ENCODE data around the gene CASTOR2. TPM values are rescaled to one million over a fixed set of nuclear protein-coding genes. Genes with fewer than 3 reads are reported as not detected.
A peak's percentile ranks its signal among the peaks of the same experiment; 100 is the strongest.
"Not testable (repeated sequence)": the region's sequence is repeated elsewhere in the genome, so short reads cannot be mapped to it uniquely, and the experiment has no call there.

CASTOR2 gene
- total RNA-seq, 2 donors from 2014 or later, result 2.7 to 3.8 TPM

GRCh38 chr7:74971431-74971830 is 6.9 kb downstream of the CASTOR2 start:
- H3K4me1 Mint-ChIP-seq; H3K9me3 Mint-ChIP-seq; H3K27ac Mint-ChIP-seq; H3K36me3 Mint-ChIP-seq (ENCODE audit: low read depth); H3K27me3 Mint-ChIP-seq; H3K4me3 Mint-ChIP-seq: not testable (repeated sequence)
- peak; percentile 44 for ATAC-seq (replicated peaks)

GRCh38 chr7:74972377-74972776 is 7.9 kb downstream of the CASTOR2 start:
- not testable (repeated sequence) for ATAC-seq (replicated peaks); H3K4me3 Mint-ChIP-seq; H3K4me1 Mint-ChIP-seq; H3K27ac Mint-ChIP-seq; H3K36me3 Mint-ChIP-seq (ENCODE audit: low read depth); H3K9me3 Mint-ChIP-seq; H3K27me3 Mint-ChIP-seq

- H3K27ac Mint-ChIP-seq; ATAC-seq (replicated peaks); H3K4me1 Mint-ChIP-seq; H3K36me3 Mint-ChIP-seq (ENCODE audit: low read depth); H3K27me3 Mint-ChIP-seq; H3K9me3 Mint-ChIP-seq; H3K4me3 Mint-ChIP-seq: not testable (repeated sequence)
Observed at GRCh38 chr7:74975959-74976358, 11.5 kb downstream of the CASTOR2 start.

GRCh38 chr7:74977523-74977922 is 13.0 kb downstream of the CASTOR2 start:
- not testable (repeated sequence) for H3K27me3 Mint-ChIP-seq; ATAC-seq (replicated peaks); H3K27ac Mint-ChIP-seq; H3K9me3 Mint-ChIP-seq; H3K36me3 Mint-ChIP-seq (ENCODE audit: low read depth); H3K4me1 Mint-ChIP-seq; H3K4me3 Mint-ChIP-seq

GRCh38 chr7:74988436-74988835 is 23.9 kb downstream of the CASTOR2 start:
- not testable (repeated sequence) for H3K27me3 Mint-ChIP-seq; H3K36me3 Mint-ChIP-seq (ENCODE audit: low read depth); H3K4me1 Mint-ChIP-seq; H3K9me3 Mint-ChIP-seq; H3K27ac Mint-ChIP-seq; ATAC-seq (replicated peaks); H3K4me3 Mint-ChIP-seq

GRCh38 chr7:74993121-74993520 is 28.6 kb downstream of the CASTOR2 start:
- no peak for ATAC-seq (replicated peaks)
- Mint-ChIP-seq H3K36me3 (ENCODE audit: low read depth) (no peaks in the 10 kb centered on the region), H3K4me1 (peaks cover 7% of the 10 kb centered on the region), H3K4me3 (no peak overlapping the region), H3K9me3 (no peaks in the 10 kb centered on the region), H3K27me3 (no peaks in the 10 kb centered on the region), H3K27ac (no peak overlapping the region)

- not testable (repeated sequence) for H3K27ac Mint-ChIP-seq; H3K4me3 Mint-ChIP-seq; H3K27me3 Mint-ChIP-seq; ATAC-seq (replicated peaks); H3K4me1 Mint-ChIP-seq; H3K9me3 Mint-ChIP-seq; H3K36me3 Mint-ChIP-seq (ENCODE audit: low read depth)
Observed at GRCh38 chr7:74994869-74995543, 30.5 kb downstream of the CASTOR2 start.

- not testable (repeated sequence) for H3K4me1 Mint-ChIP-seq; H3K27me3 Mint-ChIP-seq; ATAC-seq (replicated peaks); H3K9me3 Mint-ChIP-seq; H3K4me3 Mint-ChIP-seq; H3K27ac Mint-ChIP-seq; H3K36me3 Mint-ChIP-seq (ENCODE audit: low read depth)
Observed at GRCh38 chr7:74996361-74996760, 31.9 kb downstream of the CASTOR2 start.

- not testable (repeated sequence) for H3K9me3 Mint-ChIP-seq; H3K27ac Mint-ChIP-seq; H3K4me3 Mint-ChIP-seq; H3K27me3 Mint-ChIP-seq; H3K4me1 Mint-ChIP-seq; H3K36me3 Mint-ChIP-seq (ENCODE audit: low read depth)
- ATAC-seq (replicated peaks), result peak; percentile 28
Observed at GRCh38 chr7:74997811-74998210, 33.3 kb downstream of the CASTOR2 start.

GRCh38 chr7:75001356-75001755 is 36.9 kb downstream of the CASTOR2 start:
- H3K27ac Mint-ChIP-seq; ATAC-seq (replicated peaks); H3K27me3 Mint-ChIP-seq; H3K4me1 Mint-ChIP-seq; H3K36me3 Mint-ChIP-seq (ENCODE audit: low read depth); H3K4me3 Mint-ChIP-seq; H3K9me3 Mint-ChIP-seq: not testable (repeated sequence)

- no peak overlapping the region for H3K4me3 Mint-ChIP-seq
- H3K27ac Mint-ChIP-seq, result no peak overlapping the region
- no peaks in the 10 kb centered on the region for H3K9me3 Mint-ChIP-seq
- no peaks in the 10 kb centered on the region for H3K36me3 Mint-ChIP-seq (ENCODE audit: low read depth)
- no peaks in the 10 kb centered on the region for H3K27me3 Mint-ChIP-seq
- no peak for ATAC-seq (replicated peaks)
- no peaks in the 10 kb centered on the region for H3K4me1 Mint-ChIP-seq
Observed at GRCh38 chr7:75010036-75010435, 45.5 kb downstream of the CASTOR2 start.

- Mint-ChIP-seq H3K9me3 (no peaks in the 10 kb centered on the region), H3K4me1 (no peaks in the 10 kb centered on the region), H3K27me3 (no peaks in the 10 kb centered on the region), H3K4me3 (no peak overlapping the region), H3K36me3 (ENCODE audit: low read depth) (no peaks in the 10 kb centered on the region), H3K27ac (no peak overlapping the region)
- ATAC-seq (replicated peaks), result no peak
Observed at GRCh38 chr7:75017832-75018231, 53.3 kb downstream of the CASTOR2 start.

- Mint-ChIP-seq H3K27me3 (no peaks in the 10 kb centered on the region), H3K4me3 (no peak overlapping the region), H3K36me3 (ENCODE audit: low read depth) (no peaks in the 10 kb centered on the region), H3K9me3 (no peaks in the 10 kb centered on the region), H3K27ac (no peak overlapping the region), H3K4me1 (no peaks in the 10 kb centered on the region)
- no peak for ATAC-seq (replicated peaks)
Observed at GRCh38 chr7:75018570-75019364, 54.3 kb downstream of the CASTOR2 start.

- Mint-ChIP-seq H3K4me1 (no peaks in the 10 kb centered on the region), H3K27ac (no peak overlapping the region), H3K27me3 (no peaks in the 10 kb centered on the region), H3K9me3 (no peaks in the 10 kb centered on the region), H3K4me3 (no peak overlapping the region), H3K36me3 (ENCODE audit: low read depth) (no peaks in the 10 kb centered on the region)
- no peak for ATAC-seq (replicated peaks)
Observed at GRCh38 chr7:75019800-75020199, 55.3 kb downstream of the CASTOR2 start.

- Mint-ChIP-seq H3K27ac (no peak overlapping the region), H3K27me3 (no peaks in the 10 kb centered on the region), H3K4me1 (no peaks in the 10 kb centered on the region), H3K9me3 (no peaks in the 10 kb centered on the region), H3K36me3 (ENCODE audit: low read depth) (no peaks in the 10 kb centered on the region), H3K4me3 (no peak overlapping the region)
- ATAC-seq (replicated peaks), result no peak
Observed at GRCh38 chr7:75024922-75025321, 60.4 kb downstream of the CASTOR2 start.
